Lower leg skin (tissue), 3 donors: ENCODE results near the gene IL1R2.

Source experiments
- CTCF ChIP-seq, 3 donors: fragments of 450-650 bp; IDR thresholded peaks; one replicate each; pipeline ENCODE4 v1.5.1; 2016; ENCODE audit warnings: antibody characterized with exemption in 3 of 3, mild to moderate bottlenecking in 3 of 3, moderate library complexity in 2 of 3
- POLR2A ChIP-seq, 2 donors: fragments of 450-650 bp; IDR thresholded peaks; one replicate each; pipeline ENCODE4 v1.6.1; 2016 to 2017; ENCODE audit warnings: antibody characterized with exemption in 2 of 2, mild to moderate bottlenecking in 1 of 2, moderate library complexity in 1 of 2

- no peak for TF ChIP-seq CTCF (IDR thresholded peaks at IDR 0.05)
- TF ChIP-seq POLR2A (IDR thresholded peaks at IDR 0.05), result no peak
Measured at GRCh38 chr2:102034683-102035548, 43.2 kb downstream of the IL1R2 start.
